MM.1S (cell line): Measurements from ENCODE around the gene TIAM1.

Experiments
- DNase-seq: peaks from one replicate; pipeline ENCODE4 v3.0.0-alpha.2; 2015
- H2AFZ ChIP-seq: fragments of 300-600 bp; sonication (generic); 2 replicates; pipeline ENCODE4 v1.6.0; 2016; ENCODE audit warnings: antibody characterized with exemption, low read length
- H3F3A ChIP-seq: fragments of 300-600 bp; sonication (generic); 2 replicates; pipeline ENCODE4 v1.6.1; 2016; ENCODE audit warnings: mild to moderate bottlenecking, antibody characterized with exemption, low read length, moderate library complexity, mixed read lengths; ENCODE audit not compliant: insufficient read depth
- H3K27ac ChIP-seq: fragments of 300-600 bp; sonication (generic); 2 replicates; pipeline ENCODE4 v1.5.1; 2016; ENCODE audit warnings: mild to moderate bottlenecking, low read length
- H3K27me3 ChIP-seq: fragments of 300-600 bp; sonication (generic); replicated peaks from 2 replicates; pipeline ENCODE4 v1.6.0; 2016; ENCODE audit warnings: low read length; ENCODE audit not compliant: insufficient read depth
- H3K36me3 ChIP-seq: fragments of 300-600 bp; sonication (generic); replicated peaks from 2 replicates; pipeline ENCODE4 v1.6.1; 2016; ENCODE audit warnings: mild to moderate bottlenecking, low read length, mixed read lengths; ENCODE audit not compliant: insufficient read depth
- H3K4me1 ChIP-seq: fragments of 300-600 bp; sonication (generic); 2 replicates; pipeline ENCODE4 v1.6.1; 2016; ENCODE audit warnings: low read length, mixed read lengths
- H3K4me2 ChIP-seq: fragments of 300-600 bp; sonication (generic); 2 replicates; pipeline ENCODE4 v1.6.0; 2016; ENCODE audit warnings: low read depth, low read length
- H3K4me3 ChIP-seq: fragments of 300-600 bp; sonication (generic); 2 replicates; pipeline ENCODE4 v1.5.1; 2016; ENCODE audit warnings: low read length, mixed read lengths
- H3K79me2 ChIP-seq: fragments of 300-600 bp; sonication (generic); 2 replicates; pipeline ENCODE4 v1.6.1; 2016; ENCODE audit warnings: mixed run types, low read length, mixed read lengths
- H3K9ac ChIP-seq: fragments of 300-600 bp; sonication (generic); 2 replicates; pipeline ENCODE4 v1.6.1; 2016; ENCODE audit warnings: low read length, mixed read lengths
- H3K9me2 ChIP-seq: fragments of 300-600 bp; sonication (generic); replicated peaks from 2 replicates; pipeline ENCODE4 v1.6.1; 2016; ENCODE audit warnings: mild to moderate bottlenecking, low read length, mixed read lengths; ENCODE audit not compliant: insufficient read depth
- H3K9me3 ChIP-seq: fragments of 300-600 bp; sonication (generic); replicated peaks from 2 replicates; pipeline ENCODE4 v1.6.1; 2016; ENCODE audit warnings: mild to moderate bottlenecking, low read length, mixed read lengths; ENCODE audit not compliant: insufficient read depth
- H4K20me1 ChIP-seq: fragments of 300-600 bp; sonication (generic); 2 replicates; pipeline ENCODE4 v1.6.1; 2016; ENCODE audit warnings: mild to moderate bottlenecking, low read length, moderate library complexity, mixed read lengths; ENCODE audit not compliant: insufficient read depth
- CTCF ChIP-seq: fragments of 300-600 bp; sonication (generic); IDR thresholded peaks from 2 replicates; pipeline ENCODE4 v1.5.1; 2016; ENCODE audit warnings: antibody characterized with exemption, low read length, mixed read lengths
- EZH2 ChIP-seq: fragments of 300-600 bp; sonication (generic); optimal IDR thresholded peaks from 2 replicates; pipeline ENCODE3; 2017; ENCODE audit warnings: low read depth, mild to moderate bottlenecking, antibody characterized with exemption, low read length, mixed read lengths
- EZH2phosphoT487 ChIP-seq: fragments of 300-600 bp; sonication (generic); IDR thresholded peaks from 2 replicates; pipeline ENCODE4 v1.6.1; 2018; ENCODE audit warnings: antibody characterized with exemption, low read length

The TIAM1 gene

GRCh38 chr21:31367801-31368200, 23.7 kb upstream of the TIAM1 start:
- TF ChIP-seq CTCF = no peak
- TF ChIP-seq EZH2phosphoT487 = no peak
- TF ChIP-seq EZH2 = no peak
- Histone ChIP-seq H3K9ac (no peak overlapping the region), H3K4me2 (peak overlapping the region; percentile 38; the same call in 1 of the 2 replicates), H3K9me2 (no peaks in the 10 kb centered on the region), H3K79me2 (no peaks in the 10 kb centered on the region), H3K36me3 (no peaks in the 10 kb centered on the region), H3K4me1 (peaks cover 39% of the 10 kb centered on the region), H3K27ac (no peak overlapping the region), H3K4me3 (no peak overlapping the region), H4K20me1 (no peaks in the 10 kb centered on the region), H3K27me3 (no peaks in the 10 kb centered on the region), H3F3A (peaks cover 7% of the 10 kb centered on the region; the same call in 1 of the 2 replicates), H2AFZ (no peak overlapping the region), H3K9me3 (no peaks in the 10 kb centered on the region)
- peak; percentile 32 for DNase-seq

GRCh38 chr21:31366825-31367224, 22.8 kb upstream of the TIAM1 start:
- no peak for DNase-seq
- no peak overlapping the region for H3K27ac ChIP-seq
- H3K4me1 ChIP-seq = peaks cover 34% of the 10 kb centered on the region
- peaks cover 7% of the 10 kb centered on the region; the same call in 1 of the 2 replicates for H3F3A ChIP-seq
- H3K27me3 ChIP-seq = no peaks in the 10 kb centered on the region
- H3K36me3 ChIP-seq = no peaks in the 10 kb centered on the region
- H3K4me2 ChIP-seq = no peak overlapping the region
- H3K4me3 ChIP-seq = no peak overlapping the region
- H3K9me2 ChIP-seq = no peaks in the 10 kb centered on the region
- no peaks in the 10 kb centered on the region for H4K20me1 ChIP-seq
- no peak for TF ChIP-seq EZH2phosphoT487
- TF ChIP-seq EZH2 = no peak
- no peak for TF ChIP-seq CTCF
- H3K9ac ChIP-seq = no peak overlapping the region
- H3K79me2 ChIP-seq = no peaks in the 10 kb centered on the region
- no peak overlapping the region for H2AFZ ChIP-seq
- no peaks in the 10 kb centered on the region for H3K9me3 ChIP-seq

- no peak for TF ChIP-seq EZH2phosphoT487
- no peak for TF ChIP-seq EZH2
- no peak for TF ChIP-seq CTCF
- Histone ChIP-seq H3K27me3 (no peaks in the 10 kb centered on the region), H3K27ac (no peak overlapping the region), H3K9me2 (no peaks in the 10 kb centered on the region), H3K9ac (no peak overlapping the region), H3K4me3 (no peak overlapping the region), H2AFZ (no peak overlapping the region), H3K9me3 (no peaks in the 10 kb centered on the region; the same call in 1 of the 2 replicates), H3K79me2 (no peaks in the 10 kb centered on the region), H3K36me3 (no peaks in the 10 kb centered on the region), H3K4me2 (no peak overlapping the region), H3K4me1 (peaks cover 34% of the 10 kb centered on the region), H3F3A (peaks cover 7% of the 10 kb centered on the region; the same call in 1 of the 2 replicates), H4K20me1 (no peaks in the 10 kb centered on the region)
- DNase-seq = no peak
Observed at GRCh38 chr21:31364253-31364945, 20.3 kb upstream of the TIAM1 start.
